ENCODE measurements around the gene MSTN.

- TF ChIP-seq CTCF (conservative IDR thresholded peaks at IDR 0.05; ENCODE audit: low read length) = no peak
- TF ChIP-seq EZH2phosphoT487 (IDR thresholded peaks at IDR 0.05; ENCODE audit: borderline replicate concordance) = no peak
Measured at GRCh38 chr2:190036071-190036470, 26.5 kb downstream of the MSTN start.
